HG03025 (cell line): ENCODE results near the gene TMEM18.
"Not testable (repeated sequence)": the region's sequence is repeated elsewhere in the genome, so short reads cannot be mapped to it uniquely, and the experiment has no call there.

ENCODE experiments used
- ATAC-seq: cut with Tn5 transposase; IDR thresholded peaks from one replicate; pipeline ENCODE4 v1.9.1; 2021; ENCODE audit warnings: mild to moderate bottlenecking, moderate library complexity; ENCODE audit not compliant: unreplicated experiment, low FRiP score

The TMEM18 gene

DNA sequence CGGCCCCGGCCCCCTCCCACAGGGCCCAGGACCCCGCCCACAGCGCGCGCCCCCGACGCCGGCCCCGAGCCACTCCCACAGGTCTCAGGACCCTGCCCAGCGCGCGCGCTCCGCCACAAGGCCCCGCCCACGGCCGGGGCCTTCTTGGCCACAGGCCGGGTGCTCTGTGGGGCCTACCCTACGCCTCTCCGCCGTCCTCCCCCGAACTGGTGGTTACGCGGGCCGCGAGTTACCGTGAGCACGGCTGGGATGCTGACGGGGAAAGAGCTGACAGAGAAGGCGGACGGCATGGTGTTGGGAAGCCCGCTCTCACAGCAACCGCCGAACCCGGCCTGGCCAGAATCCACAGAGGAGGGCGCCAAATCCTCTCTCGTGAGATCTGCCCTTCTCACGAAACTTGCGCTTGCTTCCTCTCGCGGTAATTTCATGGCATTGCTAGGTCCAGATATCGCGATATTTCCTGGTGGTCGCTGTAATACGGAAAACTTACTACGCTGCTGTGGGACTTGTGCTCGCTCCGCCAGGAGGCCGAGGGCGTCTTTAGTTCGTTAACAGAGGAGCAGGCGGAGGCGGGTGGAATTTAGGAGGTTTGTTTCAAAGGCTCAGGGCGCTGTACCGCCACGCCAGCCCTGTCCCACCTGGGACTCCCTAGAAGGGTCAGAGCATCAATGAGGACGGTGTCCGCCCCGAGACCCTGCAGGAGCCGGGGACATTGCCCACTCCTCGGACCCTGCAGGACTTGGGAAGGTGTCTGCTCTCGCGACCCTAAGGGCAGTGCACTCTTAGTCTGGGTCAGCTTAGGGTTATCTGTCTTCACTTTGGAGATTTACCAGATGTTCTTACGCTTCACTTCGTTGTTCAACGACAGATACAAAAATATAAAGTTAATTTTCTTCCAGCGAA, at the start of gene TMEM18:
TMEM18 (minus strand) TSS at position 351 of the 903 bp plus-strand sequence; CDS start at position 290, 61 bp downstream.
- ATAC-seq: peak; percentile 51

DNA sequence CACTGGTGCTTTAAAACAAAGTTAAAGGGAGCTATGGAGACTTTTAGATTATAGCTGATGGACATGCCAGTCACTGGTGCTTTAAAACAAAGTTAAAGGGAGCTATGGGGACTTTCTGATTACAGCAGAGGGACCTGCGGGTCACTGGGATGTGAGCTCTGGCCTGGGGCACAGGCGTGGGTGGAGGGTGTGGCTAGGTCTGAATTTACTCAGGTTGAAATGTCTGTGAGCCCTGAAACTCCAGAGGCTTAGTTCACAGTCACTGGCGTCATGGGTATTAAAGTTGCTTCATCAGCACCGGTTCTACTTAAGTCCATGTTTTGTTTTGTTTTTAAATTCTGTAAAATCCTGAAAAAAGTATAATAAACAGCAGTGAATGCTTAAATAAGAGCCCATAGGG, 49.0 kb upstream of the TMEM18 start:
- peak; percentile 90 for ATAC-seq

DNA sequence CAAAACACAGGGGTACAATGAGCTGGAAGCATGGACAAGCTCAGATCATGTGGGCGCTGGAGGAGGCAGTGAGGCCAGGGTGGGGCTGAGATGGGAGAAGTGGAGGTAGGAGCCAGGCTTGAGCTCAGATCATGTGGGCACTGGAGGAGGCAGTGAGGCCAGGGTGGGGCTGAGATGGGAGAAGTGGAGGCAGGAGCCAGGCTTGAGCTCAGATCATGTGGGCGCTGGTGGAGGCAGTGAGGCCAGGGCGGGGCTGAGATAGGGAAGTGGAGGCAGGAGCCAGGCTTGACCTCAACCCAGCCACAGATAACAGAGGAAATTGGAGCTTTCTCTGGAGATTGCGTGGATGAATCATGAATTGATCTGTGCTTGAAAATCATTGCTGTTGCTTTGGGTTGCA, 48.3 kb upstream of the TMEM18 start:
- no peak for ATAC-seq

DNA sequence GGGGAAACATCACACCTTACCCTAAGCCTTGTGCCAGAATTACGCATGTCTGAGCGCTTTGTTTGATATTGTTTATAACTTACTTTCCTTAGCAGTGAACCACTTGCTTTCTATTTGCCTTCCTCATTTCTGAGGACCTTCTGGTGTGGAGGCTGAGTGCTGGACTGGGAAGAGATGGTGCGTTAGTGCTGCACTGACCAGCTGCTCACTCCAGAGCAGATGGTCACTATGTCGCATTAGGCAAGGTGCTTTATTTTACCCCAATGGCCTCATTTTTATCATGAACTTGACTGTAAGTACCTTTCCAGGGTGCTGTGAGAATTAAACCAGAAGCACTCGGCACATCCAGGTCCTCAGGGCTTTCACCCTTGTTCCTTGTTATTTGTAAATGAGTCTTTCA, 46.6 kb upstream of the TMEM18 start:
- ATAC-seq: no peak

DNA sequence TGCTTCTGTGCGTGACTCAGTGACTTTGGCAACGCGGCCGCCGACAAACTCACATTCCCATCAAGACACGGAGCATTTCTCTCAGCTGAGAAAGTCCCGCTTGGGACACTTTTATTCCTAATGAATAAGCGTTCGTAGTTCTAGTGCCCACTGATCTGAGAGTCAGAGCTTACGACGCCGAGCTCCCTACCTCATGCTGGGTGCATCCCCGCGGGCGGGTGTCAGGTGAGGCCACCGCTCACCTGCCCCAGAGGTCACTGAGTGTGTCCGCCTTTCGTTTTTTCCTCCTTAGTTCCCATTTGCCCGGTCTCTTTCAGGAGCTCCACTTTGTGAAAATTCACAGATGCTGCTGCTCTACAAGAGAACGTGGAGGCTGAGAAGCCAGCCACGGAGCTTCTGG, 43.6 kb upstream of the TMEM18 start:
- no peak for ATAC-seq

DNA sequence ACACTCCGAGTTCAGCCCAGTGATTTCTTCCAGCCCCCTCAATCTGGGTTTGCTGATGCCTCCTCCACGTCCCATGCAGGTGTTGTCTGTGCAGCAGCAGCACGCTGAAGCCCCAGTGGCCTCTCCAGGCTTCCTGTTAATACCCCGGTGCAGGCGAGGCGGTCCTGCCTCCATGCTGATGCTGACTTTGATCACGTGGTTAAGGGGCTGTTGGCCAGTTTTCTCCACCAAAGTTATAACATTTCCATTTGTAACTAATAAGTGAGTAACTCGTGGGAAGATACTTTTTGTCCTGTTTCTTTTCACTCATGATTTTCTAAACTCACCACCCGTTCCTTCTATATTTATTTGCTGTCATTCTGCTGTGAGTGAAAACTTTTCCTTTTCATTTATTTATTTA, 42.5 kb upstream of the TMEM18 start:
- no peak for ATAC-seq

DNA sequence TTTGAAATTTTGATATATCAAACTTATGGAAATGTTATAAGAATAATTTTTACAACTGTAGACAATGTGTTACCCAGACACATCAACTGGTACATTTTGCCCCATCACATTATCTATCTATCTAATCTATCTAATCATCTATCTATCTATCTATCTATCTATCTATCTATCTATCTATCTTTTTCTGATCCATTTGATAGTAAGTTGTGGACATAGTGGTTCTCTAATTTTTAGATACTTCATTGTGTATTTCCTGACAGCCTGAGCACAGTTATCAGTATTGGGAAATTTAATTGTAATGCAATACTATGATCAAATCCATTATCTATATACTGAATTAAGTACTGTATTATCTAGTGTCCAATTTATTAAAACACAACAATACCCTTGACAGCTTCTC, 42.0 kb upstream of the TMEM18 start:
- no peak for ATAC-seq

DNA sequence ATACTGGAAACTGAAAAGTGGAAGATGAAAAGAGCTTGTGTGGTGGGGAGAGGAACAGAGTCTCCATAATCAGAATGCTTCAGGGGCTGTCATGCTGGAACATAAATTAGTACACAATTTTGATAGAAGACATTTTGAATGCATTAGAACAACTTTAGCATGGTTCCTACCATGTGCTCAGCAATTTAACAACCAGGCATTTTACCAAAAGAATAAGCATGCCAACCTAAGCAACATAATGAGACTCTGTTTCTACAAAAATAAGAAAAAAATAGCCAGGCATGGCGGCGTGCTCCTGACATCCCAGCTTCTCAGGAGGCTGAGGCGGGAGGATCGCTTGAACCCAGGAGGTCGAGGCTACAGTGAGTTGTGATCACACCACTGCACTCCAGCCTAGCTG, 40.5 kb upstream of the TMEM18 start:
- no peak for ATAC-seq

DNA sequence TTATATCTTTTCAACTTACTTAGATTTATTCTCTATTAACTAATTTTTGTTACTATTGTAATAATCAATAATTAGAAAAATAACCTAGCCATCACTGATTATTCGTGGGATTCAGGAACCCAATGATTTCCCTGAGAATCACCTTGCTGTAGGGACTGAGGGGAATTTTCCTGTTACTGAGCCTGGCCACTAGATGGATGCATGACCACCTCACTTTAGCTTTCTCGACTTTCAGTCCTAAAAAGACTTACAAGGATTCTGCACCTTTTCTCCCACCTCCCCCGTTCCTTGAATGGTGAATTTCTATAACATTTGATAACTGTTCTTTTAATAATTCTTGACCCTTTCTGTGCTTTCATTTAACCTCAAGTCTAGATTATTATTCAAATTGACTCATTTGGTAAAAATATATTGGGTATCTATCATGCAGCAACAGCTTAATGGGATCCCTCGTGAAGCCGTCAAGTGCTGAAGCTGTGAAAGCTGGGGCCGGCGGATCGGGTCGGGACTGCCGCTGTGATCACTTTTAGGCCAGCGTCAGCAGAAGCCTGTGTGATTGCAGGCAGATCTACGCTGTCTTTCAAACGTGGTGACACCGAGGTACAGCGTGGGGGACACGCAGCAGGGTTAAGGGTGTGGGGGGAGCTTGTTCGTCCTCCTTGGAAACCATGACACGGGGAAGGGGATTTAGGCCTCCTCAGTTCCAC, 38.8 kb upstream of the TMEM18 start:
- ATAC-seq: no peak

DNA sequence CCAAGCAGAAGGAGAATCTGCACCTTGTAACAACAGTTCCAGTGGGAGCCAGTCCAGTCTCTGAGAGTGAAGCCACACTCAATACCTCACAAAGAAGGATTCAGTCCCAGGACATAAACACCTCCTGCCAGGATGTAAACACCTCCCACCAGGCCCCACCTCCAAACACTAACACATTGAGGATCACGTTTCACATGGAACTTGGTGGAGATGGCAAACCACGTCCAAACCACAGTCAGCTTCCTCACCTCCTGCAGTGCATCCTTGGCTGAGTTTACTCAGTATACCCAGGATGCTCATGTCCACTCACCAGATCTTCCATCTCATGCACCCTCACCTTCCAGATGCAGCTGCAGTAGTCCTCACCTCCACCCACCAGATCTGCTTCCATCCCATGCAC, 37.8 kb upstream of the TMEM18 start:
- ATAC-seq: no peak

DNA sequence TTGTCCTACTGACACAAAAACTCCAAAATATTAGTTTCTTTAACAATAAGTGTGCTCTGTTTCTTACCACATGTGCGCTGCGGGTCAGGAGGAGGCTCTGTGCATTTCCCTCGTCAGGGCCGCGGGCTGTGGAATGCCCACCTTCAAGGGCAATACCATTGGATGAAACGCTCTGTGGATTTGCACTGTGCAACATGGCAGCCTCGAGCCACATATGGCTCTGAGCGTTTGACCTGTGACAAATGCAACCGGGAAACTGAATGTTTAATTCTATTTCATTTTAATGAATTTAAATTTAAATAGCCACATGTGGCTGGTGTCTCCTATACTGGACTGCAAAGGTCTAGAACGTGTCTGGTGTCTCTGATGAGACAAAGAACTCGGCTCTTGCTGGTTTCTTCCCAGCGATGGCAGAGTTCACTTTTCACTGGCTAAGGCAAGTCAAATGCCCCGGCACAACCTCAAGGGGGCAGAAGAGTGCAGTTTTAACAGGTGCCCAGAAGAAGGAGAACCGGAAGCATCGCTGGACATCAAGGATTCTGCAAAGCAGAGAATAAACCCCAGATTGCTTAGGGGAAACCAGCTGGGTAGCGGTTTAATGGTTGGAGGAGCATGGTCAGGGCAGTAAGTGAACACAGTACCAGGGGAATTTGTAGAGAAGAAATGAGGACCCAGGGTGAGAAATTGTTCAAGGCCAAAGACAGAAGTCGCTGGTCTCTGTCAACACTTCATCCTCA, 37.0 kb upstream of the TMEM18 start:
- peak; percentile 95 for ATAC-seq

DNA sequence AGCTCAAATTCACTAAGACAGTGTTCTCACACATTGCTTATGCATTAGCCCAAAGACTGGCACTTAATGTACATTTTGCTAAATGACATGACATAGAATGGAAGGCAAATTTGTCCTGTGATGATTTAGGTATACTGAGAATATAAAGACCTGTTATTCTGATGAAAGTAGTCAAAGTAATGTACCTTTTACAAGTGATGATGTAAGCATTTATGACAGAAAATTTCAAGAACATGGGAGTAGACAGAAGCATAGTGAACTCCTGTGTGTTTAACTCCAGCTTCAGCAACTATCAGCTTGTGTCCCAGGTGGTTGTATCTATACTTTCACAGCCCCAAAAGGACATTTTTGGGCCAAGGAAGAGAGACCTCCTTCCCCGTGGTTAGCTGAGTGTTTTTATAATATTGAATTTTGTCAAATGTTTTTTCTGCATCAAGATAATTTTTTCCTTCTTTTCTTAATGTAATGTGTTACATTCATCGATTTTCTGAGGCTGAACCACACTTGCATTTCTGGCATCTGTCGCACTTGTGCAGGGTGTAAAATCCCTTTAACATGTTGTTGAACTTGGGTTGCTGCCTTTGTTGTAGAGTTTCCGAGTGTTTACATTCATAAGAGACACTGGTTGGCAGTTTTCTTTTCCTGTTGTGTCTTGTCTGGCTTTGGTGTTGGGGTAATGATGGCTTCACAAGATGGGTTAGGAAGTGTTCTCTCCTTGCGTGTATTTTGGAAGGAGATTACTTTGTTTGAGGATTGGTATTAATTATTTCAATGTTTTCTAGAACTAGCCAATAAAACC, 33.9 kb upstream of the TMEM18 start:
- ATAC-seq: no peak

DNA sequence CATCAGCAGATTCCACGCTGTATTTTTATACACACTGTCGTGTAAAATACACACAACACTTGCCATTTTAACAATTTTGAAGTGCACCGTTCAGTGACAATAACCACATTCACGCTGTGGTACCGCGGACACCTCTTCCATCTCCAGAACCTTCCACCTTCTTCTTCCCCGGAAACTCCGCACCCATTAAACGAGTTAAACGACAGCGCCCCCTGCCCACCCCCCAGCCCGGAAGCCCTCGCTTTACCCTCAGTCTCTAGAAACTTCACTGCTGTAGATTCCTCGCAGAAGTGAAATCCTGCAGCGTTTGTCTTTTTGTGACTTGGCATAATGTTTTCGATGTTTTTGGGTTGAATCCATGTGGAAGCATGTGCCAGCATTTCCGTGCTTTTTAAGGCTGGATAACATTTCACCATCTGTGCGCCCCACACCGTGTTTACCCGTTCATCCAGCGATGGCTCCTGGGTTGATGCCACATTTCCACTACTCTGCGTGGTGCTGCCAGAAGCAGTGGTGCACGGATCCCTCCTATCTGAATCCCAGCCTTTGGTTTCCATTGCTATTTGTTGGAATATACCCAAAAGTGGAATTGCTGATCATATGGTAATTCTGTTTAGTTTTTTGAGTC, 32.0 kb upstream of the TMEM18 start:
- no peak for ATAC-seq

DNA sequence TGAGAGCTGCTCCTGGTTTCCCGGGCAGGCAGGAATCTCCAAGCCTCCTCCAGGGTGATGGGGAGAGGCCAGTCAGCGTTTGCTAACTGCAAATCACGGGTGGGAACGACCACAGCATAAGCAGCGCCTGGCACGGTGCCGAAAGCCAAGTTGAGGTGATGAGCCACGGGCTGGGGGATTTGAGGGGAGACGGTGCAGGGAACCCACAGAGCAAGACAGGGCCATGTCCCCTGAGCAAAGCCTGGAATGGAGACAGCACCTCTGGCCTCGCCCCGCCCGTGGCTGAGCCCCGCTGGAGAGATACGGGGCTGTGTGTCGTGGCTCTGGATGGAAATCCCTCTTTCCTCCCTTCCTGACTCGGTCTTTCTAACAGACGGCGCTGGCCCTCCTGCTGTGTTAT, 31.5 kb upstream of the TMEM18 start:
- no peak for ATAC-seq

DNA sequence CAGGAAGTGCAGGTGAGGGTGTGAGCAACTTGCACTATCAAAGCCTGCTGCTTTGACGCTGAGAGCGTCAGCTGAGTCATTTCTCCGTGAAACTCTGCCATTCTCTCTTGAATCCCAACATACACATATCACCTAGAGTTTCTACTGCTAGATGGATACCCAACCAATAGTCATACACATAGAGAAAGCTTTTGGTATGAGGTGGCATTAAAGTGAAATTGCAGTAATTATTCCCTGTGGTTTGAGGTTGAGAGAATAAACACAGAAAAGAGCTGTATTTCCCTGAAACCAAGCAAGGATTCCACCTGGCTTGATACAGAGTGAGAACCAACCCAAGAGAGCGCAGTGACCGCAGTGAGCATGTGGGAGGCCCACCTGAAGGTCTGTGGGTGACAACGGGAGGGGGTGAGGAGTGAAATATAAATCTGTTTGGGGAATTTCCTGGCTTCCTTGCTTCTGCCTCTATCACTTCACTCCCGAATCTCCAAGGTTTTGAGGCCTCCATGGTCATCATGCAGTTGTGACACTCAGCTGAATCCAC, 28.8 kb upstream of the TMEM18 start:
- ATAC-seq: peak; percentile 92

DNA sequence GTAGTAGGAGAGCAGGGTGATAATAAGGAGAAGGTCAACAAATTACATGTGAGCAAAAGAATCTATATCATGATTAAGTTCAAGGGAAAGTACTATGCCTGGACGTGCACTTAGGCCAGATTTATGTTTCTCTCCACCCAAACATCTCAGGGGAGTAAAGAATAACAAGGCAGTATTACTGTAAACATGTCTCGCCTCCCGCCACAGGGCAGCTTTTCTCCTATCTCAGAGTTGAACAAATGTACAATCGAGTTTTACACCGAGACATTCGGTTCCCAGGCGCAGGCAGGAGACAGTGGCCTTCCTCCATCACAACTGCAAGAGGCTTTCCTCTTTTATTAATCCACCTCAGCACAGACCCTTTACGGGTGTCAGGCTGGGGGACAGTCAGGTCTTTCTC, 25.6 kb upstream of the TMEM18 start:
- ATAC-seq: not testable (repeated sequence)

DNA sequence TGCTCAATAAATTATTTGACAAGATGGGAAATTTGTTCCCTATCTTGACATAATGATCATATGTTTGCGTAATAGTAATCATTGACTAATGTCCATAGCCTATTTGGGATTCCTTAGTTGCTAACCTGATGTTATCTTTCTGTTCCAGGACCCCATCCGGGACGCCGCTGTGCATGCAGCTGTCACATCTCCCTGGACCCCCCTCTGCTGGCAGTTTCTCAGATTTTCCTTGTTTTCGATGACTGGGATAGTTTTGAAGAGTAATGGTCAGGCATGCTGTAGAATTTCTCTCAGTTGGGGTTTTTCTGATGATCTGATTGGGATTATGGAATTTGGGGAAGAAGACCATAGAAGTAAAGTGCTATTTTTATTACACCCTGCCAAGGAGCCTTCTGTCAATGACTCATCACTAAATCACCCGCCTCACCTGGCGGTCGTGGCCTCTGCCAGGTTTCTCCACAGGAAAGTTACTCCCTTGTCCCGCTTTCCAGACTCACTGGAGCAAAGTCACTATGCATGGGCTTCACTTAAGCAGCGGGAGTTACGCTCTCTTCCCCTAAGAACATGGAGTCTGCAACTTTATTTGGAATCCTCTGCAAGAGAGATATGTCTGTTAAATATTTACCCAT, 19.9 kb upstream of the TMEM18 start:
- no peak for ATAC-seq

DNA sequence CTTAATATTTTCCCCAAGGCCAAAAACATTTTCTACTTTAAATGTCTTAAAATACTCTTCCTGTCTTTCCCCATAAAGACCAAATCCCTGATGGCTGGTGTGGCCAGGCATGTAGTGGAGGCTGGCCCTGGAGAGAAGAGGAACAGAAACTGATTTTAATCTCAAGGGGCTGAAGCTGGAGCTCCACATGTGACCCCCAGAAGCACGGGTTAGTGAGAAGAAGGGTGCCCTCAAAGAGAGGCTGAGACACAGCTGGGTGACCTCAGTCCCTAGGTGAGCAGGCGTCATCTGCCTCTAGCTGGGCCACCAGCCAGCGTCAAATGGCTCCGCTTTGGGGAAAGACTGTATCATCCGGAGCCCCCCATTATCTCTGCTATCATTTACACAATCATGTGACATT, 19.3 kb upstream of the TMEM18 start:
- peak; percentile 82 for ATAC-seq

DNA sequence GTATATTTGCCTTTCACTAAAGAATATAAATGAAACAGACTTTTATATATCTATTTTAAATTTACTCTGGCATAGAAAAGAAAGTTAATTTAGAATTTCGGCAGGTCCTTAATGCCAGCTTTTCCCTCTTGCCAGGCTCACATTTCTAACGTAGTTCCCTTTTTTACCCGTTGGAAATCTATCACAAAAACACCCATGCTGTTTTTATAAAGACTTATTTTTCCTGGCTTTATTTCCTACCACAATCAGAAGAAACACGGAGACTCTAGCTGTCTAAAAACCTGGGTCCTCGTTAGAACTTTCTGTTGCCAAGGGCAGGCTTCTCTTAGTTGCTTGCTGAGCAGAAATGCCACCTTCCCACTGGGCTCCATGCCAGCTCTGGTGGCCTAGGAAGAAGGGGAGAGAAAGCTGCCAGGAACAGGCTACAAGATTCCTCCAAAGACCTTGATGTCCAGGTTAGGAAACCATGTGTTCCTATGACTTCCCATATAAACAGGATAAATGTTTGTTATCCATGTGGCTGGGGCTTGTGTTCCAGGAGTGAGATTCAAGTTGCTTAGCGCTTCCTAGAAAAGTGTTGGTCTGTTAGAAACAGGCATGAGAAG, 17.8 kb upstream of the TMEM18 start:
- ATAC-seq: no peak
